ENCODE results near the gene CHD5. TPM values are rescaled to one million over a fixed set of nuclear protein-coding genes. Genes with fewer than 3 reads are reported as not detected.

CHD5 gene
- total RNA-seq, 2 donors from 2014 or later, result 0.07 to 2.0 TPM

GRCh38 chr1:6087377-6087772 lies 92.7 kb downstream of the CHD5 start:
- DNase-seq (ENCODE audit: low spot score), result no peak

GRCh38 chr1:6086762-6087376 lies 93.3 kb downstream of the CHD5 start:
- Histone ChIP-seq H3K4me3 (no peak overlapping the region), H3K36me3 (no peaks in the 10 kb centered on the region), H3K27ac (no peak overlapping the region), H3K27me3 (no peaks in the 10 kb centered on the region), H3K9me3 (no peaks in the 10 kb centered on the region), H3K4me1 (peaks cover 0 to 8% of the 10 kb centered on the region in 2 donors)
- DNase-seq (ENCODE audit: low spot score), result no peak
- no peak for TF ChIP-seq CTCF (IDR thresholded peaks at IDR 0.05)

More at GRCh38 chr1:6087377-6087772, 92.7 kb downstream of the CHD5 start:
- H3K4me1 ChIP-seq, result peaks cover 0 to 8% of the 10 kb centered on the region in 2 donors
- no peaks in the 10 kb centered on the region for H3K9me3 ChIP-seq
- TF ChIP-seq CTCF (IDR thresholded peaks at IDR 0.05), result no peak
- no peak overlapping the region for H3K27ac ChIP-seq
- H3K27me3 ChIP-seq, result no peaks in the 10 kb centered on the region
- no peak overlapping the region for H3K4me3 ChIP-seq
- H3K36me3 ChIP-seq, result no peaks in the 10 kb centered on the region

- peaks cover 0 to 8% of the 10 kb centered on the region in 2 donors for H3K4me1 ChIP-seq
- no peaks in the 10 kb centered on the region for H3K27me3 ChIP-seq
- no peaks in the 10 kb centered on the region for H3K36me3 ChIP-seq
- no peak overlapping the region for H3K27ac ChIP-seq
- H3K9me3 ChIP-seq, result no peaks in the 10 kb centered on the region
- DNase-seq (ENCODE audit: low spot score), result no peak
- TF ChIP-seq CTCF (IDR thresholded peaks at IDR 0.05), result no peak
- H3K4me3 ChIP-seq, result no peak overlapping the region
Observed at GRCh38 chr1:6086358-6086757, 93.8 kb downstream of the CHD5 start.

GRCh38 chr1:6085666-6086065 lies 94.5 kb downstream of the CHD5 start:
- Histone ChIP-seq H3K36me3 (no peaks in the 10 kb centered on the region), H3K9me3 (no peaks in the 10 kb centered on the region), H3K27ac (no peak overlapping the region), H3K4me1 (peaks cover 0 to 8% of the 10 kb centered on the region in 2 donors), H3K4me3 (no peak overlapping the region), H3K27me3 (no peaks in the 10 kb centered on the region)
- no peak for TF ChIP-seq CTCF (IDR thresholded peaks at IDR 0.05)
- DNase-seq (ENCODE audit: low spot score), result no peak

- no peak for DNase-seq (ENCODE audit: low spot score)
- peaks cover 0 to 8% of the 10 kb centered on the region in 2 donors for H3K4me1 ChIP-seq
Observed at GRCh38 chr1:6084781-6085495, 95.2 kb downstream of the CHD5 start.

More at GRCh38 chr1:6084781-6085495, 95.2 kb downstream of the CHD5 start:
- no peak overlapping the region for H3K4me3 ChIP-seq
- no peaks in the 10 kb centered on the region for H3K9me3 ChIP-seq
- no peaks in the 10 kb centered on the region for H3K27me3 ChIP-seq
- no peak overlapping the region for H3K27ac ChIP-seq
- TF ChIP-seq CTCF (IDR thresholded peaks at IDR 0.05), result no peak
- no peaks in the 10 kb centered on the region for H3K36me3 ChIP-seq

Data from right atrium auricular region (tissue), 2 donors.